Hepatocyte (in vitro differentiated cells): ENCODE data around the gene RBM23.
"Not testable (repeated sequence)": the region's sequence is repeated elsewhere in the genome, so short reads cannot be mapped to it uniquely, and the experiment has no call there.

Source experiments
- CTCF ChIP-seq: fragments of 200-600 bp; sonication (generic); IDR thresholded peaks from 2 replicates; pipeline ENCODE4 v1.5.1; 2016; ENCODE audit warnings: antibody characterized with exemption, mild to moderate bottlenecking; ENCODE audit not compliant: poor library complexity
- EZH2 ChIP-seq: fragments of 200-600 bp; sonication (generic); IDR thresholded peaks from 2 replicates; pipeline ENCODE4 v1.6.1; 2016; ENCODE audit warnings: antibody characterized with exemption, mild to moderate bottlenecking, borderline replicate concordance
- EZH2phosphoT487 ChIP-seq: fragments of 200-600 bp; sonication (generic); IDR thresholded peaks from one replicate; pipeline ENCODE4 v1.6.1; 2018; ENCODE audit warnings: antibody characterized with exemption, mild to moderate bottlenecking, low read depth, moderate library complexity; ENCODE audit not compliant: unreplicated experiment, severe bottlenecking

DNA sequence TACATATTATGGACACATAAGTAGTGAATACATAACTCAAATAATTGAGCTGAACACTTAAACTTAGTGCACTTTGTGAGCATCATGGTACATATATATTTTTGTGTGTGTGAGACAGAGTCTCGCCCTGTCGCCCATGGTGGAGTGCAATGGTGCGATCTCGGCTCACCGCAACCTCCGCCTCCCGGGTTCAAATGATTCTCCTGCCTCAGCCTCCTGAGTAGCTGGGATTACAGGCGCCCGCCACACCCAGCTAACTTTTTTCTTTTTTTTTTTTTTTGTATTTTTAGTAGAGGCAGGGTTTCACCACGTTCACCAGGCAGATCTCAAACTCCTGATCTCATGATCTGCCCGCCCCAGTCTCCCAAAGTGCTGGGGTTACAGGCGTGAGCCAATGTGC, 66.8 kb downstream of the RBM23 start:
- not testable (repeated sequence) for TF ChIP-seq CTCF, EZH2, EZH2phosphoT487
